ENCODE data around the gene ZNF816.
"Not testable (repeated sequence)": the region's sequence is repeated elsewhere in the genome, so short reads cannot be mapped to it uniquely, and the experiment has no call there.

ZNF816 gene

GRCh38 chr19:52962394-52963246 is at the start of gene ZNF816:
Gene ZNF816, minus strand, starts transcription at chr19:52962881. Its CDS starts 6,792 bp downstream, at chr19:52956089.
- peak; percentile 96 to 98 for DNase-seq (ENCODE audit: low read depth in 1 of 2, low spot score in 1 of 2)

- no peak for DNase-seq (ENCODE audit: low read depth in 1 of 2, low spot score in 1 of 2)
Measured at GRCh38 chr19:53012006-53012405, 49.3 kb upstream of the ZNF816 start.

- no peak for DNase-seq (ENCODE audit: low read depth in 1 of 2, low spot score in 1 of 2)
Measured at GRCh38 chr19:53010494-53010893, 47.8 kb upstream of the ZNF816 start.

- DNase-seq (ENCODE audit: low read depth in 1 of 2, low spot score in 1 of 2), result no peak
Measured at GRCh38 chr19:53008061-53008778, 45.5 kb upstream of the ZNF816 start.

GRCh38 chr19:53007606-53008005 is 44.9 kb upstream of the ZNF816 start:
- no peak for DNase-seq (ENCODE audit: low read depth in 1 of 2, low spot score in 1 of 2)

- DNase-seq (ENCODE audit: low read depth in 1 of 2, low spot score in 1 of 2), result no peak
Measured at GRCh38 chr19:53007200-53007599, 44.5 kb upstream of the ZNF816 start.

- no peak for DNase-seq (ENCODE audit: low read depth in 1 of 2, low spot score in 1 of 2)
Measured at GRCh38 chr19:53004242-53004641, 41.6 kb upstream of the ZNF816 start.

GRCh38 chr19:53002479-53002878 is 39.8 kb upstream of the ZNF816 start:
- no peak for DNase-seq (ENCODE audit: low read depth in 1 of 2, low spot score in 1 of 2)

- DNase-seq (ENCODE audit: low read depth in 1 of 2, low spot score in 1 of 2), result no peak
Measured at GRCh38 chr19:52997975-52998374, 35.3 kb upstream of the ZNF816 start.

- DNase-seq (ENCODE audit: low read depth in 1 of 2, low spot score in 1 of 2), result no peak
Measured at GRCh38 chr19:52995711-52996110, 33.0 kb upstream of the ZNF816 start.

GRCh38 chr19:52993342-52994178 is 30.9 kb upstream of the ZNF816 start:
- peak; percentile 49 to 67 for DNase-seq (ENCODE audit: low read depth in 1 of 2, low spot score in 1 of 2)

- no peak for DNase-seq (ENCODE audit: low read depth in 1 of 2, low spot score in 1 of 2)
Measured at GRCh38 chr19:52992109-52993004, 29.7 kb upstream of the ZNF816 start.

- DNase-seq (ENCODE audit: low read depth in 1 of 2, low spot score in 1 of 2), result no peak
Measured at GRCh38 chr19:52991484-52991883, 28.8 kb upstream of the ZNF816 start.

GRCh38 chr19:52990759-52991418 is 28.2 kb upstream of the ZNF816 start:
- no peak for DNase-seq (ENCODE audit: low read depth in 1 of 2, low spot score in 1 of 2)

- DNase-seq (ENCODE audit: low read depth in 1 of 2, low spot score in 1 of 2), result no peak
Measured at GRCh38 chr19:52988506-52988905, 25.8 kb upstream of the ZNF816 start.

- DNase-seq (ENCODE audit: low read depth in 1 of 2, low spot score in 1 of 2), result no peak
Measured at GRCh38 chr19:52987221-52987620, 24.5 kb upstream of the ZNF816 start.

- DNase-seq (ENCODE audit: low read depth in 1 of 2, low spot score in 1 of 2), result not testable (repeated sequence)
Measured at GRCh38 chr19:52983167-52983566, 20.5 kb upstream of the ZNF816 start.

- DNase-seq (ENCODE audit: low read depth in 1 of 2, low spot score in 1 of 2), result no peak
Measured at GRCh38 chr19:52981329-52981728, 18.6 kb upstream of the ZNF816 start.

- no peak for DNase-seq (ENCODE audit: low read depth in 1 of 2, low spot score in 1 of 2)
Measured at GRCh38 chr19:52967772-52968171, 5.1 kb upstream of the ZNF816 start.

GRCh38 chr19:52963247-52963618 is 552 bp upstream of the ZNF816 start:
- DNase-seq (ENCODE audit: low read depth in 1 of 2, low spot score in 1 of 2), result no peak
